Measurements from ENCODE around the gene KAT8. TPM values are rescaled to one million over a fixed set of nuclear protein-coding genes. Genes with fewer than 3 reads are reported as not detected.

Gene KAT8
- total and polyA plus RNA-seq, 2 of the 13 experiments (the other 11 are each of a cell fraction or from before 2014, with no cell fraction given) = 79.0 to 84.2 TPM

DNA sequence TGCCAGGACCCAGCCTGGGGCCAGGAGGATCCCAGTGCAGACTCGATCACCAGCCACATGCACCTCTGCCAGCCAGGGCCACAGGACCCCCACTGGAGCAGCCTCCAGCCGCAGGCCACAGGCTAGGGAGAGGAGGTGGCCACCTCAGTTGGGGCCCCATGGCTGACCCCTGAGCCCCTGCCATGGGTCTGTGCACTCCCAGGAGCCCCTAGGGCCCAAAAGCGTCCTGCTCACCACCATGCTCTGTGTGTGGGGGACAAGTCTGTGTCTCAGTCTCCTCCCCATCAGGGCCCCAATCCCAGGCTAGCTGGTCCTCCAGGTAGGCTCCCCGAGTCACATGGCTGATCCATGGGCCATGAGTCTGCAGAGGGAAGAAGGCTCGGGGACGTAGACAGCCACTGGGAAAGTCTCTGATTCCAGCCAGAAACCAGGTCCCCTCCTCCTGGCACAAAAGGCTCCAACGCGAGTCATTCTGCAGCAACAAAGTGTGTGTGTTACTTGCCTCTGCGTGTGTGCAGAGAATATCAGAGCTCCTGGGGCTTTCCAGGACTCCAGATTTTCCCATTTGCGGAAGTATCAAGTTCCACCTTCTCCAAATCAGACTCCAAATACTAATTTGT lies 24.1 kb downstream of the KAT8 start (continued):
- TF ChIP-seq ZMAT3 (CRISPR knock-in tag; conservative IDR thresholded peaks at IDR 0.05) (no peak), ZNF563 (CRISPR knock-in tag; IDR thresholded peaks at IDR 0.05) (no peak), STAT5B (CRISPR knock-in tag; IDR thresholded peaks at IDR 0.05) (peak; percentile 68; the same call in 1 of the 2 replicates), SIN3A (IDR thresholded peaks at IDR 0.05; ENCODE audit: borderline replicate concordance, low read depth, low read length) (no peak), ZNF782 (CRISPR knock-in tag; IDR thresholded peaks at IDR 0.05; ENCODE audit: borderline replicate concordance) (0 out of 2 replicates have a peak, but pooled peaks have one; percentile 29), YEATS4 (CRISPR knock-in tag; IDR thresholded peaks at IDR 0.05; ENCODE audit: borderline replicate concordance) (0 out of 2 replicates have a peak, but pooled peaks have one; percentile 17), ZFP1 (CRISPR knock-in tag; IDR thresholded peaks at IDR 0.05) (no peak), ZNF354B (CRISPR knock-in tag; IDR thresholded peaks at IDR 0.05) (no peak), ERF (CRISPR knock-in tag; IDR thresholded peaks at IDR 0.05) (no peak; the same call in 1 of the 2 replicates), ZNF362 (CRISPR knock-in tag; IDR thresholded peaks at IDR 0.05; ENCODE audit: borderline replicate concordance) (0 out of 2 replicates have a peak, but pooled peaks have one; percentile 12), ZNF331 (CRISPR knock-in tag; IDR thresholded peaks at IDR 0.05) (no peak), THYN1 (CRISPR knock-in tag; IDR thresholded peaks at IDR 0.05; ENCODE audit: borderline replicate concordance, low read depth) (no peak), ZNF350 (CRISPR knock-in tag; IDR thresholded peaks at IDR 0.05; ENCODE audit: borderline replicate concordance, low read depth) (peak; percentile 4; the same call in 1 of the 2 replicates), ZNF768 (CRISPR knock-in tag; IDR thresholded peaks at IDR 0.05) (peak; percentile 41; the same call in 1 of the 2 replicates), ZNF260 (CRISPR knock-in tag; IDR thresholded peaks at IDR 0.05; ENCODE audit: borderline replicate concordance, low read depth) (no peak), MLX (CRISPR knock-in tag; IDR thresholded peaks at IDR 0.05) (no peak; the same call in 1 of the 2 replicates), ZBTB3 (CRISPR knock-in tag; IDR thresholded peaks at IDR 0.05; ENCODE audit: borderline replicate concordance, low read depth) (no peak)
- TF ChIP-seq, protein P1, sequence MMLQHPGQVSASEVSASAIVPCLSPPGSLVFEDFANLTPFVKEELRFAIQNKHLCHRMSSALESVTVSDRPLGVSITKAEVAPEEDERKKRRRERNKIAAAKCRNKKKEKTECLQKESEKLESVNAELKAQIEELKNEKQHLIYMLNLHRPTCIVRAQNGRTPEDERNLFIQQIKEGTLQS (CRISPR knock-in tag; IDR thresholded peaks at IDR 0.05) = 0 out of 2 replicates have a peak, but pooled peaks have one; percentile 7
- TF ChIP-seq, protein P2, sequence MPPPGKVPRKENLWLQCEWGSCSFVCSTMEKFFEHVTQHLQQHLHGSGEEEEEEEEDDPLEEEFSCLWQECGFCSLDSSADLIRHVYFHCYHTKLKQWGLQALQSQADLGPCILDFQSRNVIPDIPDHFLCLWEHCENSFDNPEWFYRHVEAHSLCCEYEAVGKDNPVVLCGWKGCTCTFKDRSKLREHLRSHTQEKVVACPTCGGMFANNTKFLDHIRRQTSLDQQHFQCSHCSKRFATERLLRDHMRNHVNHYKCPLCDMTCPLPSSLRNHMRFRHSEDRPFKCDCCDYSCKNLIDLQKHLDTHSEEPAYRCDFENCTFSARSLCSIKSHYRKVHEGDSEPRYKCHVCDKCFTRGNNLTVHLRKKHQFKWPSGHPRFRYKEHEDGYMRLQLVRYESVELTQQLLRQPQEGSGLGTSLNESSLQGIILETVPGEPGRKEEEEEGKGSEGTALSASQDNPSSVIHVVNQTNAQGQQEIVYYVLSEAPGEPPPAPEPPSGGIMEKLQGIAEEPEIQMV (CRISPR knock-in tag; IDR thresholded peaks at IDR 0.05; ENCODE audit: low read depth) = 0 out of 2 replicates have a peak, but pooled peaks have one; percentile 28
- TF ChIP-seq, protein P3, sequence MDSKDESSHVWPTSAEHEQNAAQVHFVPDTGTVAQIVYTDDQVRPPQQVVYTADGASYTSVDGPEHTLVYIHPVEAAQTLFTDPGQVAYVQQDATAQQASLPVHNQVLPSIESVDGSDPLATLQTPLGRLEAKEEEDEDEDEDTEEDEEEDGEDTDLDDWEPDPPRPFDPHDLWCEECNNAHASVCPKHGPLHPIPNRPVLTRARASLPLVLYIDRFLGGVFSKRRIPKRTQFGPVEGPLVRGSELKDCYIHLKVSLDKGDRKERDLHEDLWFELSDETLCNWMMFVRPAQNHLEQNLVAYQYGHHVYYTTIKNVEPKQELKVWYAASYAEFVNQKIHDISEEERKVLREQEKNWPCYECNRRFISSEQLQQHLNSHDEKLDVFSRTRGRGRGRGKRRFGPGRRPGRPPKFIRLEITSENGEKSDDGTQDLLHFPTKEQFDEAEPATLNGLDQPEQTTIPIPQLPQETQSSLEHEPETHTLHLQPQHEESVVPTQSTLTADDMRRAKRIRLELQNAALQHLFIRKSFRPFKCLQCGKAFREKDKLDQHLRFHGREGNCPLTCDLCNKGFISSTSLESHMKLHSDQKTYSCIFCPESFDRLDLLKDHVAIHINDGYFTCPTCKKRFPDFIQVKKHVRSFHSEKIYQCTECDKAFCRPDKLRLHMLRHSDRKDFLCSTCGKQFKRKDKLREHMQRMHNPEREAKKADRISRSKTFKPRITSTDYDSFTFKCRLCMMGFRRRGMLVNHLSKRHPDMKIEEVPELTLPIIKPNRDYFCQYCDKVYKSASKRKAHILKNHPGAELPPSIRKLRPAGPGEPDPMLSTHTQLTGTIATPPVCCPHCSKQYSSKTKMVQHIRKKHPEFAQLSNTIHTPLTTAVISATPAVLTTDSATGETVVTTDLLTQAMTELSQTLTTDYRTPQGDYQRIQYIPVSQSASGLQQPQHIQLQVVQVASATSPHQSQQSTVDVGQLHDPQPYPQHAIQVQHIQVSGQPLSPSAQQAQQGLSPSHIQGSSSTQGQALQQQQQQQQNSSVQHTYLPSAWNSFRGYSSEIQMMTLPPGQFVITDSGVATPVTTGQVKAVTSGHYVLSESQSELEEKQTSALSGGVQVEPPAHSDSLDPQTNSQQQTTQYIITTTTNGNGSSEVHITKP (CRISPR knock-in tag; IDR thresholded peaks at IDR 0.05; ENCODE audit: low read depth) = no peak
- TF ChIP-seq, protein P4, sequence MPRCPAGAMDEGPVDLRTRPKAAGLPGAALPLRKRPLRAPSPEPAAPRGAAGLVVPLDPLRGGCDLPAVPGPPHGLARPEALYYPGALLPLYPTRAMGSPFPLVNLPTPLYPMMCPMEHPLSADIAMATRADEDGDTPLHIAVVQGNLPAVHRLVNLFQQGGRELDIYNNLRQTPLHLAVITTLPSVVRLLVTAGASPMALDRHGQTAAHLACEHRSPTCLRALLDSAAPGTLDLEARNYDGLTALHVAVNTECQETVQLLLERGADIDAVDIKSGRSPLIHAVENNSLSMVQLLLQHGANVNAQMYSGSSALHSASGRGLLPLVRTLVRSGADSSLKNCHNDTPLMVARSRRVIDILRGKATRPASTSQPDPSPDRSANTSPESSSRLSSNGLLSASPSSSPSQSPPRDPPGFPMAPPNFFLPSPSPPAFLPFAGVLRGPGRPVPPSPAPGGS (CRISPR knock-in tag; IDR thresholded peaks at IDR 0.05) = no peak

Measured in HepG2 (cell line).